ENCODE measurements around the gene SHISA7.

Gene SHISA7

DNA sequence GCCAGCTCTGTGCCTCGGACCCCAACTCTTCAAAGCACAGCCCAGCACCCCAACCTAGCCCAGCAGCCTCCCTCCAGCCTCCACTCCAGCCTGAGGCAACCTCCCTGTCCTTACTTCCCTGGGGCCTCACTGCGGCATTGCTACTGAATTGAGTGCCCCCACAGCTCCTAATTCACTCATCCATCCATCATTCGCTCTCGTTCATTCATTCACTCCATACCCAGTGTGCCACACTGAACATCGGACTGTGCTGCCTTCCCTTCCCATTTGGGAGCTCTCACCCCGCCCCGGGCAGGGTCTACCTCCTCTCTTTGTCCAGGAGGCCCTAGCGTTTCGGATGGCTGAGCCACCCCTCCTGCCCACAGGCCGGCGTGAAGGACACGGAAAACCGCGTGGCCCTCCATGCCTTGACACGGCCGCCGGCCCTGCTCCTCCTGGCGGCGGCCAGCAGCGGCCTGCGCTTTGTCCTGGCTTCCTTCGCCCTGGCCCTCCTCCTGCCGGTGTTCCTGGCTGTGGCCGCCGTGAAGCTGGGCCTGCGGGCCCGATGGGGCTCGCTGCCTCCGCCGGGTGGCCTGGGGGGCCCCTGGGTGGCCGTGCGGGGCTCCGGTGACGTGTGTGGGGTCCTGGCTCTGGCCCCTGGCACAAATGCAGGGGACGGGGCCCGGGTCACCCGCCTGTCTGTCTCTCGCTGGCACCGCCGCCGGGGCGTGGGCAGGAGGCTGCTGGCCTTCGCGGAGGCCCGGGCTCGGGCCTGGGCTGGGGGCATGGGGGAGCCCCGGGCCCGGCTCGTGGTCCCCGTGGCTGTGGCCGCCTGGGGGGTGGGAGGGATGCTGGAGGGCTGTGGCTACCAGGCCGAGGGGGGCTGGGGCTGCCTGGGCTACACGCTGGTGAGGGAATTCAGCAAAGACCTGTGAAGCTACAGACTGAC is 43.2 kb upstream of the SHISA7 start:
- Histone ChIP-seq H3K9ac (ENCODE audit: low read length) (no peak overlapping the region), H3K27me3 (ENCODE audit: control insufficient read depth, insufficient read depth, low read length) (no peaks in the 10 kb centered on the region), H3K4me3 (ENCODE audit: low read length) (peak overlapping the region; percentile 77), H3K9me3 (ENCODE audit: control insufficient read depth, low read depth, low read length) (no peaks in the 10 kb centered on the region), H3K27ac (ENCODE audit: low read length) (no peak overlapping the region), H3K36me3 (ENCODE audit: control insufficient read depth, low read depth, low read length) (no peaks in the 10 kb centered on the region), H3K4me1 (ENCODE audit: control insufficient read depth, low read depth, low read length) (peaks cover 33% of the 10 kb centered on the region)

- no peaks in the 10 kb centered on the region for H3K9me3 ChIP-seq (ENCODE audit: control insufficient read depth, low read depth, low read length)
- H3K36me3 ChIP-seq (ENCODE audit: control insufficient read depth, low read depth, low read length): no peaks in the 10 kb centered on the region
- peak overlapping the region; percentile 30 for H3K27ac ChIP-seq (ENCODE audit: low read length)
- peak overlapping the region; percentile 77 for H3K4me3 ChIP-seq (ENCODE audit: low read length)
- peak overlapping the region; percentile 77 for H3K9ac ChIP-seq (ENCODE audit: low read length)
- H3K27me3 ChIP-seq (ENCODE audit: control insufficient read depth, insufficient read depth, low read length): no peaks in the 10 kb centered on the region
- peaks cover 33% of the 10 kb centered on the region for H3K4me1 ChIP-seq (ENCODE audit: control insufficient read depth, low read depth, low read length)
These were observed 42.4 kb upstream of the SHISA7 start for GRCh38 chr19:55485439-55486011.

GRCh38 chr19:55484593-55485438 is 41.7 kb upstream of the SHISA7 start, which contains the start of gene NAT14:
Gene NAT14 (plus strand): TSS chr19:55485188. CDS start chr19:55485709, 521 bp downstream.
- no peaks in the 10 kb centered on the region for H3K36me3 ChIP-seq (ENCODE audit: control insufficient read depth, low read depth, low read length)
- H3K4me1 ChIP-seq (ENCODE audit: control insufficient read depth, low read depth, low read length): peaks cover 33% of the 10 kb centered on the region
- peak within 1 kb of the TSS; percentile 77 for H3K9ac ChIP-seq (ENCODE audit: low read length)
- H3K4me3 ChIP-seq (ENCODE audit: low read length): peak within 1 kb of the TSS; percentile 77
- no peaks in the 10 kb centered on the region for H3K27me3 ChIP-seq (ENCODE audit: control insufficient read depth, insufficient read depth, low read length)
- H3K27ac ChIP-seq (ENCODE audit: low read length): peak within 1 kb of the TSS; percentile 30
- H3K9me3 ChIP-seq (ENCODE audit: control insufficient read depth, low read depth, low read length): no peaks in the 10 kb centered on the region

DNA sequence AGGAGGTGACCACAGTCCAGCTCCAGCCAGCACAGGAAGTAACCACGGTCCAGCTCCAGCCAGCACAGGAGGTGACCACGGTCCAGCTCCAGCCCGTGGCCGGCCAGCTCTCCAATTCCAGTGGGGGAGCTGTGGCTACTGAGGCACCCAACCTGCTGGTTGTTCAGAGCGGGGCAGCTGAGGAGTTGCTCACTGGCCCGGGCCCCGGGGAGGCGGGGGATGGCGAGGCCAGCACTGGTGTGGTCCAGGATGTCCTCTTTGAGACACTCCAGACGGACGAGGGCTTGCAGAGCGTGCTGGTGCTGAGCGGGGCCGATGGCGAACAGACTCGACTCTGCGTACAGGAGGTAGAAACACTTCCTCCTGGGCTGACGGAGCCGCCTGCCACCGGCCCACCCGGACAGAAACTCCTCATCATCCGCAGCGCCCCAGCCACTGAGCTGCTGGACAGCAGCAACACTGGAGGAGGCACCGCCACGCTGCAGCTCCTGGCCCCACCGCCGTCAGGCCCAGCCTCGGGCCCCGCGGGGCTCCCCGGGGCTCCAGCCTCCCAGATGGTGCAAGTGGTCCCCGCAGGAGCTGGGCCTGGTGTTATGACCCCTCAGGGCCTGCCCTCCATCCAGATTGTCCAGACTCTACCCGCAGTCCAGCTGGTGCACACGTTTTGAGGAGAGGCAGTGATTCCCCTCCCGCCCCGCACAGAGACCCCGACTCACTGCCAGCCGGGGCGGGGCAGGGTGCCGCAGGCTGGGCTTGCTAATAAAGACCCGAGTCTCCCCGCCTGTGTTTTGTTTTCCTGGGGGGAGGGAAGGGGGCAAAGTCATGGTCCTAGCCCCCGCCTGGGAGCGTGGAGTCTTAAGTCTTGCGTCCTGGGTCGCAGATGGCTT is 40.8 kb upstream of the SHISA7 start:
- Histone ChIP-seq H3K9ac (ENCODE audit: low read length) (no peak overlapping the region), H3K4me1 (ENCODE audit: control insufficient read depth, low read depth, low read length) (peaks cover 26% of the 10 kb centered on the region), H3K4me3 (ENCODE audit: low read length) (peak overlapping the region; percentile 77), H3K36me3 (ENCODE audit: control insufficient read depth, low read depth, low read length) (no peaks in the 10 kb centered on the region), H3K9me3 (ENCODE audit: control insufficient read depth, low read depth, low read length) (no peaks in the 10 kb centered on the region), H3K27ac (ENCODE audit: low read length) (no peak overlapping the region), H3K27me3 (ENCODE audit: control insufficient read depth, insufficient read depth, low read length) (no peaks in the 10 kb centered on the region)

DNA sequence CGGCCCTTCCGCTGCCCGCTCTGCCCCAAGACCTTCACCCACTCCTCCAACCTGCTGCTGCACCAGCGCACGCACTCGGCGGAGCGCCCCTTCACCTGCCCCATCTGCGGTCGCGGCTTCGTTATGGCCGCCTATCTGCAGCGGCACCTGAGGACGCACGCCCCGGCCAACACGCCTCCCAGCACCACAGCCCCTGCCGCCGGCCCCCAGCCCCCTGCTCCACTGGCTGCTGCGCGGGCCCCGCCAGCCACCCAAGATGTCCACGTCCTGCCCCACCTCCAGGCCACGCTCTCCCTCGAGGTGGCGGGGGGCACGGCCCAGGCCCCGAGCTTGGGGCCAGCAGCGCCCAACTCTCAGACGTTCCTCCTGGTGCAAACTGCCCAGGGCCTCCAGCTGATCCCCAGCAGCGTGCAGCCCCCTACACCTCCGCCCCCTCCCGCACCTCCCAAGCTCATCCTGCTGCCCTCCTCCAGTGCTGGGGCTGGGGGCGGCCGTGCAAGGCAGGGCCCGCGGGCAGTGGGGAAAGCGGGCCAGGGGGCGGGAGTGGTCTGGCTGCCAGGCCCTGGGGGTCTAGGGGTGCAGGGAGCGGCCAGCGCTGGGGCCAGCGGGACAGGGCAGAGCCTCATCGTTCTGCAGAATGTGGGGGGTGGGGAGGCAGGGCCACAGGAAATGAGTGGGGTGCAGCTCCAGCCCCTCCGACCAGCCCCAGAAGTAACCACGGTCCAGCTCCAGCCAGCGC is 40.0 kb upstream of the SHISA7 start:
- no peak overlapping the region for H3K9ac ChIP-seq (ENCODE audit: low read length)
- H3K4me1 ChIP-seq (ENCODE audit: control insufficient read depth, low read depth, low read length): peaks cover 21% of the 10 kb centered on the region

DNA sequence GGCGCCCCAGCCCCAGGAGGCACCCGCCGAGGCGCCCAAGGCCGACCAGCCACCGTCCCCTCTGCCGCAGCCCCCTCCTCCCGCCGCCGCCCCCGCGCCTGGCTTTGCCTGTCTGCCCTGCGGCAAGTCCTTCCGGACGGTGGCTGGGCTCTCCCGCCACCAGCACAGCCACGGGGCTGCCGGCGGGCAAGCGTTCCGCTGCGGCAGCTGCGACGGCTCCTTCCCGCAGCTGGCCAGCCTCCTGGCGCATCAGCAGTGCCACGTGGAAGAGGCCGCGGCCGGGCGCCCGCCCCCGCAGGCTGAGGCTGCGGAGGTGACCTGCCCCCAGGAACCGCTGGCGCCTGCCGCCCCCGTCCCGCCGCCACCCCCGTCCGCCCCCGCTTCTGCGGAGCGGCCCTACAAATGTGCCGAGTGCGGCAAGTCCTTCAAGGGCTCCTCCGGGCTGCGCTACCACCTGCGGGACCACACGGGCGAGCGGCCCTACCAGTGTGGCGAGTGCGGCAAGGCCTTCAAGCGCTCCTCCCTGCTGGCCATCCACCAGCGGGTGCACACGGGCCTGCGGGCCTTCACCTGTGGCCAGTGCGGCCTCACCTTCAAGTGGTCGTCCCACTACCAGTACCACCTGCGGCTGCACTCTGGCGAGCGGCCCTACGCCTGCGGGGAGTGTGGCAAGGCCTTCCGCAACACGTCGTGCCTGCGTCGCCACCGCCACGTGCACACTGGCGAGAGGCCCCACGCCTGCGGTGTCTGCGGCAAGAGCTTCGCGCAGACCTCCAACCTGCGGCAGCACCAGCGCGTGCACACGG is 39.3 kb upstream of the SHISA7 start:
- Histone ChIP-seq H3K36me3 (ENCODE audit: control insufficient read depth, low read depth, low read length) (no peaks in the 10 kb centered on the region), H3K27me3 (ENCODE audit: control insufficient read depth, insufficient read depth, low read length) (no peaks in the 10 kb centered on the region), H3K9me3 (ENCODE audit: control insufficient read depth, low read depth, low read length) (no peaks in the 10 kb centered on the region), H3K9ac (ENCODE audit: low read length) (no peak overlapping the region), H3K4me3 (ENCODE audit: low read length) (no peak overlapping the region), H3K27ac (ENCODE audit: low read length) (no peak overlapping the region), H3K4me1 (ENCODE audit: control insufficient read depth, low read depth, low read length) (peaks cover 14% of the 10 kb centered on the region)

More for the DNA sequence above, 40.0 kb upstream of the SHISA7 start:
- H3K27me3 ChIP-seq (ENCODE audit: control insufficient read depth, insufficient read depth, low read length): no peaks in the 10 kb centered on the region
- H3K4me3 ChIP-seq (ENCODE audit: low read length): no peak overlapping the region
- H3K9me3 ChIP-seq (ENCODE audit: control insufficient read depth, low read depth, low read length): no peaks in the 10 kb centered on the region
- H3K27ac ChIP-seq (ENCODE audit: low read length): no peak overlapping the region
- no peaks in the 10 kb centered on the region for H3K36me3 ChIP-seq (ENCODE audit: control insufficient read depth, low read depth, low read length)

GRCh38 chr19:55481794-55482155 is 38.7 kb upstream of the SHISA7 start:
- Histone ChIP-seq H3K9me3 (ENCODE audit: control insufficient read depth, low read depth, low read length) (no peaks in the 10 kb centered on the region), H3K4me3 (ENCODE audit: low read length) (no peak overlapping the region), H3K4me1 (ENCODE audit: control insufficient read depth, low read depth, low read length) (peaks cover 8% of the 10 kb centered on the region), H3K27ac (ENCODE audit: low read length) (no peak overlapping the region), H3K36me3 (ENCODE audit: control insufficient read depth, low read depth, low read length) (no peaks in the 10 kb centered on the region), H3K9ac (ENCODE audit: low read length) (no peak overlapping the region), H3K27me3 (ENCODE audit: control insufficient read depth, insufficient read depth, low read length) (no peaks in the 10 kb centered on the region)

GRCh38 chr19:55481148-55481793 is 38.2 kb upstream of the SHISA7 start:
- H3K36me3 ChIP-seq (ENCODE audit: control insufficient read depth, low read depth, low read length): no peaks in the 10 kb centered on the region
- H3K4me3 ChIP-seq (ENCODE audit: low read length): no peak overlapping the region
- H3K27ac ChIP-seq (ENCODE audit: low read length): no peak overlapping the region
- no peak overlapping the region for H3K9ac ChIP-seq (ENCODE audit: low read length)
- no peaks in the 10 kb centered on the region for H3K27me3 ChIP-seq (ENCODE audit: control insufficient read depth, insufficient read depth, low read length)
- no peaks in the 10 kb centered on the region for H3K9me3 ChIP-seq (ENCODE audit: control insufficient read depth, low read depth, low read length)
- peaks cover 8% of the 10 kb centered on the region for H3K4me1 ChIP-seq (ENCODE audit: control insufficient read depth, low read depth, low read length)

DNA sequence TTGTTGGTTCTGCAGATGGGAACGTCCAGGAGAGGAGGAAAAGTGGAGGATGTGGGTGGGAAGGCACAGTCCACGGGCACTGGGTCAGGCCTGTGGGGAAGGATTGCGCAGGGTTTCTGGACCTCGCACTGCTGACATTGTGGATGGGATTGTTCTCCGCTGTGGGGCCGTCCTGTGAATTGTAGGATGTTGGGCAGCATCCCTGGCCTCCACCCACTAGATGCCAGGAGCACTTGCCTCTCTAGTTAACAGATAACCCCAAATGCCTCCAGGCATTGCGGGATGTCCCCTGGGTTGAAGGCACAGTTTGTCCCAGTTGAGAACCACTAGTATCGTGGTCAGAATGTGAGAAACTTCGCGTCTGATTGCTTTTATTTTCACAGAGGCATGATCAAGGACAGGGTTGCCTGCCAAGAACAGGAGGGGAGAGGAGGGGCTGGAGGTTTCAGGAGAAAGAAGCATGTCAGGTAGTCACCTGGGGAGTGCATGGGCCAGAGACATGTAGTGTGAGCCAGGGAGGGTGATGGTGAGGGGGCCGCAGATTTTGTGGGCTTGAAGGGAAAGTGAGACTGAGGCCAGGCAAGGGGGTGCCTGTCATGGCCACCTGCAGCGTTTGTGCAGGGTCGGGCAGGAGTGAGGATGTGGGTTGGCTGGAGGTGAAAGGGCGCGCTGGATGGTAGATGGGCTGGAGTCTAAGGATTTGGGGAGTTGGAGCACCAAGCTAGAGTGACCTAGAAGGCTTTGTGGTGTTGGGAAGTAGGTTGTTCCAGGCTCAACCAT is 36.5 kb upstream of the SHISA7 start:
- Histone ChIP-seq H3K36me3 (ENCODE audit: control insufficient read depth, low read depth, low read length) (no peaks in the 10 kb centered on the region), H3K9me3 (ENCODE audit: control insufficient read depth, low read depth, low read length) (no peaks in the 10 kb centered on the region), H3K4me1 (ENCODE audit: control insufficient read depth, low read depth, low read length) (no peaks in the 10 kb centered on the region), H3K9ac (ENCODE audit: low read length) (no peak overlapping the region), H3K4me3 (ENCODE audit: low read length) (no peak overlapping the region), H3K27me3 (ENCODE audit: control insufficient read depth, insufficient read depth, low read length) (no peaks in the 10 kb centered on the region), H3K27ac (ENCODE audit: low read length) (no peak overlapping the region)

Measured in iPS-18a (cell line).